HUES6 (cell line): ENCODE data around the gene ANO4.

ENCODE experiments used
- H3K27ac ChIP-seq: 2 replicates; pipeline ENCODE4 v1.7.0; 2013; ENCODE audit warnings: low read depth, mild to moderate bottlenecking, low read length, inconsistent platforms
- H3K27me3 ChIP-seq: 2 replicates; pipeline ENCODE4 v1.6.1; 2013; ENCODE audit warnings: low read length; ENCODE audit not compliant: control insufficient read depth, insufficient read depth
- H3K36me3 ChIP-seq: 2 replicates; pipeline ENCODE4 v1.6.1; 2013; ENCODE audit warnings: low read length; ENCODE audit not compliant: control insufficient read depth, insufficient read depth
- H3K4me1 ChIP-seq: 2 replicates; pipeline ENCODE4 v1.6.1; 2013; ENCODE audit warnings: low read length; ENCODE audit not compliant: control insufficient read depth, insufficient read depth
- H3K4me3 ChIP-seq: 2 replicates; pipeline ENCODE4 v1.5.1; 2013; ENCODE audit warnings: low read depth, low read length
- H3K9ac ChIP-seq: one replicate; pipeline ENCODE4 v1.6.1; 2013; ENCODE audit warnings: mild to moderate bottlenecking, low read length
- H3K9me3 ChIP-seq: 2 replicates; pipeline ENCODE4 v1.6.1; 2013; ENCODE audit warnings: low read depth, low read length; ENCODE audit not compliant: control insufficient read depth, insufficient read depth

ANO4 gene

GRCh38 chr12:100794441-100795173 is at the start of gene ANO4:
ANO4 (plus strand) TSS chr12:100794776; CDS start chr12:100901786, 107,010 bp downstream.
- no peak within 1 kb of the TSS for H3K27ac ChIP-seq
- H3K9ac ChIP-seq: no peak within 1 kb of the TSS
- H3K4me1 ChIP-seq: peaks cover 33% of the 10 kb centered on the region
- no peaks in the 10 kb centered on the region for H3K36me3 ChIP-seq
- H3K9me3 ChIP-seq: no peaks in the 10 kb centered on the region
- H3K27me3 ChIP-seq: no peaks in the 10 kb centered on the region
- H3K4me3 ChIP-seq: peak within 1 kb of the TSS; percentile 17

- no peak overlapping the region for H3K4me3 ChIP-seq
- no peak overlapping the region for H3K27ac ChIP-seq
- H3K9ac ChIP-seq: no peak overlapping the region
- no peaks in the 10 kb centered on the region for H3K27me3 ChIP-seq
- H3K36me3 ChIP-seq: no peaks in the 10 kb centered on the region
- no peaks in the 10 kb centered on the region for H3K9me3 ChIP-seq
- no peaks in the 10 kb centered on the region for H3K4me1 ChIP-seq
These were observed 49.1 kb upstream of the ANO4 start for GRCh38 chr12:100745378-100746071.

GRCh38 chr12:100752841-100753240 is 41.7 kb upstream of the ANO4 start:
- Histone ChIP-seq H3K27me3 (no peaks in the 10 kb centered on the region), H3K36me3 (no peaks in the 10 kb centered on the region), H3K9me3 (peaks cover 4% of the 10 kb centered on the region), H3K4me3 (no peak overlapping the region), H3K27ac (no peak overlapping the region), H3K4me1 (no peaks in the 10 kb centered on the region), H3K9ac (no peak overlapping the region)

- no peaks in the 10 kb centered on the region for H3K36me3 ChIP-seq
- H3K4me3 ChIP-seq: no peak overlapping the region
- no peak overlapping the region for H3K9ac ChIP-seq
- H3K27me3 ChIP-seq: no peaks in the 10 kb centered on the region
- H3K27ac ChIP-seq: no peak overlapping the region
- H3K9me3 ChIP-seq: peaks cover 4% of the 10 kb centered on the region
- no peaks in the 10 kb centered on the region for H3K4me1 ChIP-seq
These were observed 40.7 kb upstream of the ANO4 start for GRCh38 chr12:100753837-100754236.

GRCh38 chr12:100755186-100755585 is 39.4 kb upstream of the ANO4 start:
- Histone ChIP-seq H3K27ac (no peak overlapping the region), H3K9me3 (peaks cover 4% of the 10 kb centered on the region), H3K27me3 (no peaks in the 10 kb centered on the region), H3K36me3 (no peaks in the 10 kb centered on the region), H3K4me3 (no peak overlapping the region), H3K9ac (no peak overlapping the region), H3K4me1 (no peaks in the 10 kb centered on the region)

GRCh38 chr12:100758083-100758482 is 36.5 kb upstream of the ANO4 start:
- H3K9ac ChIP-seq: no peak overlapping the region
- no peaks in the 10 kb centered on the region for H3K27me3 ChIP-seq
- H3K9me3 ChIP-seq: no peaks in the 10 kb centered on the region
- no peak overlapping the region for H3K27ac ChIP-seq
- no peaks in the 10 kb centered on the region for H3K36me3 ChIP-seq
- H3K4me3 ChIP-seq: no peak overlapping the region
- no peaks in the 10 kb centered on the region for H3K4me1 ChIP-seq

GRCh38 chr12:100767371-100767770 is 27.2 kb upstream of the ANO4 start:
- no peaks in the 10 kb centered on the region for H3K4me1 ChIP-seq
- no peak overlapping the region for H3K4me3 ChIP-seq
- no peaks in the 10 kb centered on the region for H3K36me3 ChIP-seq
- no peak overlapping the region for H3K27ac ChIP-seq
- H3K9me3 ChIP-seq: no peaks in the 10 kb centered on the region
- no peaks in the 10 kb centered on the region for H3K27me3 ChIP-seq
- no peak overlapping the region for H3K9ac ChIP-seq

- Histone ChIP-seq H3K4me3 (no peak overlapping the region), H3K4me1 (no peaks in the 10 kb centered on the region), H3K9ac (no peak overlapping the region), H3K9me3 (no peaks in the 10 kb centered on the region), H3K27me3 (no peaks in the 10 kb centered on the region), H3K27ac (no peak overlapping the region), H3K36me3 (no peaks in the 10 kb centered on the region)
These were observed 26.6 kb upstream of the ANO4 start for GRCh38 chr12:100767950-100768349.

- Histone ChIP-seq H3K4me3 (no peak overlapping the region), H3K36me3 (no peaks in the 10 kb centered on the region), H3K4me1 (peaks cover 19% of the 10 kb centered on the region; the same call in 1 of the 2 replicates), H3K27me3 (no peaks in the 10 kb centered on the region), H3K27ac (no peak overlapping the region), H3K9ac (no peak overlapping the region), H3K9me3 (no peaks in the 10 kb centered on the region)
These were observed 15.5 kb upstream of the ANO4 start for GRCh38 chr12:100778967-100779590.

GRCh38 chr12:100789146-100789545 is 5.4 kb upstream of the ANO4 start:
- peaks cover 14% of the 10 kb centered on the region for H3K4me1 ChIP-seq
- peak overlapping the region; percentile 35; the same call in 1 of the 2 replicates for H3K27ac ChIP-seq
- no peak overlapping the region for H3K4me3 ChIP-seq
- no peaks in the 10 kb centered on the region for H3K36me3 ChIP-seq
- H3K27me3 ChIP-seq: no peaks in the 10 kb centered on the region
- no peaks in the 10 kb centered on the region for H3K9me3 ChIP-seq
- H3K9ac ChIP-seq: no peak overlapping the region

- Histone ChIP-seq H3K27ac (peak overlapping the region; percentile 35; the same call in 1 of the 2 replicates), H3K9me3 (no peaks in the 10 kb centered on the region), H3K4me1 (peaks cover 21% of the 10 kb centered on the region), H3K9ac (no peak overlapping the region), H3K27me3 (no peaks in the 10 kb centered on the region), H3K4me3 (no peak overlapping the region), H3K36me3 (no peaks in the 10 kb centered on the region)
These were observed 4.6 kb upstream of the ANO4 start for GRCh38 chr12:100789975-100790374.
